GM19043 (cell line): Measurements from ENCODE around the gene MYBPC1.
A peak's percentile ranks its signal among the peaks of the same experiment; 100 is the strongest.

ENCODE experiments used
- ATAC-seq: cut with Tn5 transposase; IDR thresholded peaks from one replicate; pipeline ENCODE4 v1.9.1; 2021; ENCODE audit warnings: low read depth; ENCODE audit not compliant: unreplicated experiment

The MYBPC1 gene

DNA sequence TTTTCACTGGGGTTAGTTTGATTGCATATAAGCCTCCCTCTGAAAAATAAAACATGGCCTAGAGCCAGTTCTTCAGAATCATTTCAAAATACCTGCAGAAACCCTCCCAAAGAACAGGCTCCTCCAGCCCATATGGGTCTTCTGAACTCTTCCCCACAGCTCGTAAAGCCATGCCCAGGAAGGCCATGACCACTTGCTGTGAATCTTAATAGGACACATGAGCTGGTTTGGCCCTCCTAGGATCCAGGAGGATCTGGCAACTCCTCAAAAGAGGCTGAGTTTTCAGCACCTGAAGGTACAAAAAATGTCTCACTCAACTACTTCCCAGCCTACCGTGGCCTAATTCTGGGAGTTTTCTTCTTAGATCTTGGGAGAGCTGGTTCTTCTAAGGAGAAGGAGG, 2.4 kb downstream of the MYBPC1 start:
- ATAC-seq = no peak

GRCh38 chr12:101598483-101598882, 3.7 kb downstream of the MYBPC1 start:
- no peak for ATAC-seq

- ATAC-seq = no peak
Observed at GRCh38 chr12:101599311-101599710, 4.5 kb downstream of the MYBPC1 start.

DNA sequence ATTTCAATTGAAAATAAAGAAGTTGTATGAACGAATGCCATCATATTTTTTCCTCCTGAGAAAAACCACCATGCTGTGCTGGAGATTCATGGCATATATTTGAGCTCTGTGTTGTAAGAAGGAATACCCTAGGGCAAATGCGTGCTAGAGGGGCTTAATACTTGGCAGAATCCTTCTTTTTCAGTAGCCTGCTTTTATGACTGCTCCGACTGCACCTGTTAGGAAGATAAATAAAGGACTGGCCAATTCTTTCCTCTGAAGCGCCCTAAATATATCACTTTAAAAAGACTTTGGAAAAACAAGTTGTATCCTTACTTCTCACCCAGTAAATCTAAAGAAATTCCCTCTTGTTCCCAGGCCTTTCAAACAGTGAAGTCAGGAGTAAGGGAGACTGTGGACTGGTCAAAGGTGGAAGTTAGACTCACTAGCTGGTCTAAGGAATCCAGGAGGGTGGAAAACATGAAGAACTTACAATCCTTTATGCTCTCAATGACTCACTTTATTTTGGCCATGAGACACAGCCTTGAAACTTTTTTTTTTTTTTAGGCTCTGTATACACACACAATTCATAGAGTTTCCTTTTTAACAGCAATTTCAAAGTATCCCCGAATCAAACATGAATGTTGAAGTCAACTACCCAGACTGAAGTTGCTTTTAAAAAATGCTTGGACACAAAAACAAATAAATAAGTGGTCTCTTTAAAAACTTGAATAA, 5.2 kb downstream of the MYBPC1 start:
- no peak for ATAC-seq

DNA sequence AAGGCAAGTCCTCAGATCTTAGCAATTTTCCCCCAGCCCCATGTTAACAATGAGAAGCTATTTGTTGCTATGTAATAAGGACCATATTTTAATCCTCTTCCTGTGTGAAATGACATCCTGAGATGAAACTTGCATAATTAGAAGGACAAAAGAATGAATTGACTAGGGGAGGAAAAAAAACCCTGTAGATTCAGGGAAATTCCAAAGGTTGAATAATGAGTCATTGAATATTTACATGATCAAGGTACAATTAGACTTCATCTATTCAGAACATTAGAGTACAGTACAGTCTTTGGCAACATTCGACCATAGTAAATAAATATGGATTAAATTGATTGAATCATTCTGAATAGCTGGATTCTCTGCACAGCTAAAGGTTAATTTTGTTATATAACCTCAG, 9.4 kb downstream of the MYBPC1 start:
- ATAC-seq = no peak

DNA sequence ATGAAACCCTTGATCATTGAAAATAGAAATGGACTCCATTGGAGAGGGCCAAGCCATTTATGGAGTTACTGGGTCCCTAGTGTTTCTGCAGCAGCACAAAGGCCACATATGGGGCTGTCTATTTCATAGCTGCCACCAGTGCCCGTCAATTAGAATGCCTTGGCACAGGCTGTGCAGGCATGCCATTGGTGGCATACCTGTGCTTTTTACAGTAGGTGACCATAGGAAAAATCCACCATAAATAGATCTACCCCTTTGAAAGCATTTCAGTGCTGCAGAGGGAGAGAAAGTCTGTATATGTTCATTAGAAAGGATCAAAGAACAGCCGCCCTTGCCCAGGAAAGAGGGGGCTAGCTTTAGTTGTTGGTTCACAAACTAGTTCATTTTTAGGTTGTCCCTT, 13.1 kb downstream of the MYBPC1 start:
- no peak for ATAC-seq

- ATAC-seq = no peak
Observed at GRCh38 chr12:101608301-101609133, 13.7 kb downstream of the MYBPC1 start.

DNA sequence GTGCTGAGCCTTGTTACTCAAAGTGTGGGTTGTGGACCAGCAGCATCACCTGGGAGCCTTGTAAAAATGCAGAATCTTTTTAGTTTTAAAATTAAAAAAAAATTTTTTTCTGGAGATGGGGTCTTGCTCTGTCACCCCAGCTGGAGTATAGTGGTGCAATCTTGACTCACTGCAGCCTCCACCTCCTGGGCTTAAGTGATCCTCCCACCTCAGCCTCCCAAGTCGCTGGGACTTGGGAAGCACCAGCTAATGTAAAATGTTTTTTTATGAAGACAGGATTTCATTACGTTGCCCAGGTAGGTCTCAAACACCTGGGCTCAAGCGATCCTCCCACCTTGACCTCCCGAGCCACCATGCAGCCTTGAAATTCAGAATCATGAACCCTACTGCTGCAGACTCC, 14.4 kb downstream of the MYBPC1 start:
- no peak for ATAC-seq

DNA sequence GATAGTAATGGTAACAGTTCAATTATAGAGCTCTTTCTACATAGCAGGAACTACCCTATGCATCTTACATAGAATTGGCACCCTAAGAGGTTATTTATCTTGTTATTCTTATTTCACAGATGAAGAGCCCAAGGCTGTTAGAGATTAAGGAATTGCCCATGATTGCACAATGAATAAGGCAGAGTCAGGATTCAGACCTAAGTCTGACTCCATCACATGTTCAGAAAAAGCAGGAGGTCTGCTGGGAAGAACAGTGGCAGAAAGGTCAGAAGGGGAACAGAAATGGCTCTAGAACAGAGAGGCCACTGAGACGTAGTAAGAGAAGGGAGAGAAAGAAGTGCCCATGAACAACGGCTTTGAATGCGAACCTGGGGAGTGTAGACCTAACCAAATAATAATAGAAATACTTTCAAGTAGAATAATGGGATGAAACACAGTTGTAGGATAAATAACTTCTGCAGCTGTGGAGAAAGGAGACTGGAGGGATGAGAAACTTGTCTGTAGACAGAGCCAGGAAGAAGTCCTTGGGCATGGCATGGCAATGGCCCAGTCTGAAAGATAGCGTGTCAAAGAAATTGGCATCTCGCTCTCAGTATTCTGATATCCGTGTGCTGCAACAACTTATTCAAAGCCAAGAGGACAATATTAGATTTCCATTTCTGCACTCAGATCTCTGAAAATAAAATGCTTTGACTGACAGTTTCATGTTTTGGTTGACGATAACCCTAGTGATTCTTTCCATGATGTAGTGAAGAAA, 17.6 kb downstream of the MYBPC1 start:
- ATAC-seq = no peak

- no peak for ATAC-seq
Observed at GRCh38 chr12:101616027-101616494, 21.3 kb downstream of the MYBPC1 start.

DNA sequence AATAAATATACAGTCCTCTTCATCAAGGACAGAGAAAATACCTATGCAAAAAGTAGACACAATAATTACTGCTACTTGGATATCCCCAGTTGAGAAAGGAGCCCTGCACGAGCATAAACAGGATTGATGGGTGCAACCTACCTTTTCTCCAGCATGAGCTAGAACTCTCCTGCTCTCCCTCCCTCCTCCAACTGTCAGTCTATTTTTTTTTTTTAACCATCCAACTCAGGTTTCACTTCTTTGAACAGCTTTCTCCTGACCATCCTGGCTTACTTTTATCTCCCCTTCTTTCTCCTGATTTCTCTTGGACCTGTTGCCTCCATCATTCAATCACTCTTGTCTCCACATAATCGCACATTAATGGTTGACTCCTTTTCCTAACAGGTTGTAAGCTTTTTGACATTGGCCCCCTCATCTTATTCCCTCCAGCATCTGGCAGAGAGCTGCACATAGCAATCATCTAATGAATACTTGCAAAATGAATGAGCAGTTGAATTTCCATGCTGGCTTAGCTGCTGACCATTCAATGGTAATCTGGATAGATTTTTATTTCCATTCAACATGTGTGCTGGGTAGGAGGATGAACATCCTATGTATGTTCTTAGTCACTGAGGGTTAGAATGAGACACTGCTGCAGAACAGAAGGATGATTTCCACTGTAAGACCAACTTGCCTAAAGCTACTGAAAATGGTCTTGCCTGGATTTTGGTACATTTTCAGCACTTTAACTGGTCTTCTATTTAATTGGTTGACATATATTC, 24.4 kb downstream of the MYBPC1 start:
- ATAC-seq = no peak

DNA sequence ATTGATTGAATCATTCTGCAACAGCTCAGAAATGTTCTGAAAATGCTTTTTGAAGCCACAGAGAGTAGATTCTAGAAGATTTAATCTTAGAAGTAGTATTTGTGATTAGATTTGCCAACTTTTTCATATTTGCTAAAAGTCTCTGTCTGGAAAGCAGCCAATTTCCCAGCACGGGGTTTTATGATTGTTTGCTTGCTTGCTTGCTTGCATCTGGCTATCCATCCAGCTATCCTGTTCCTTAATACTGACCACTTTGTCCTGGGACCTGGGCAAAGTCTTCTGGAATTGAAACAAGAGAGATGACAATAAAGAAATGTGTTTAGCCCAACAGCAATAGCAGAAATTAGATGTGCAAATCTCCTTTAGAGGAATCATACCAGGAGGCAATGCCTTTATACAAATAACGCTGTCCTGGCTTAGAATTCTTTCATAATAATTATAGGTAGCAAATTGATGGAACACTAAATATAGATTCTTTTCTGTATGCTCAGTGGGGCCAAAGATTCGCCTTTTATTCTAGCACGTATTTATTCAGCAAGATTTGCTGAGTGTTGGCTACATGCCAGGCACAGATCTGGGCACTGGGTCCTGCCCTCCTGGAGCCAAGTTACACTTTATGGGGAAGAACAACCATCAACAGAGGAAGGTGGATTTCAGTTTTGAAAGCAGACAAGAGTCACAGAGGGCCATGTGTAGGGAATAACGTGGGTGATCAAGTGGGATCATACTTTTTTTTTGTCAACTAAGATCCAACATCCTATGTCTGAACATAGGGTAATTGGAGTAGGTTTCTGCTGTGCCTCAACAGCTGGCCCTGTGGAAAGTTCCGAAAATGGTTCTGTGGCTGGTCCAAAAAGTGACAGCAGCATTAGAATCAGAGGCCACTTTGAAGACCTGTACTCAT, 25.3 kb downstream of the MYBPC1 start:
- no peak for ATAC-seq

DNA sequence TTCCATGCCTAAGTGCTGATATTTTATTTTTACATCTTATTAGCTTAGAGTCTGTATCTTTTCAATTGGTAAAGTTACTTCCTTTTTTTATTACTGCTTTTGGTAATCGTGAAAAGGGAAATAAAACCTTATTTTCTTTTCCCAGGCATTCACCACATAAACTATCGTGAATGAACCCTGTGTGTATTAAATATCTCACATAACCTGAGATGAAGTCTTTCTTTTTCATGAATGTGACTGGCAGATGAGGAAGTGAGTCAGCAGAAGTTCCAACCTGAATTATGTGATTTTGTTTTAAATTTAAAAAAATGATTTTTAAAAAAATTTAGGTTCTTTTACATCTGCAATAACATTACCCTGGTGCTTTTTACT, 26.0 kb downstream of the MYBPC1 start:
- no peak for ATAC-seq

DNA sequence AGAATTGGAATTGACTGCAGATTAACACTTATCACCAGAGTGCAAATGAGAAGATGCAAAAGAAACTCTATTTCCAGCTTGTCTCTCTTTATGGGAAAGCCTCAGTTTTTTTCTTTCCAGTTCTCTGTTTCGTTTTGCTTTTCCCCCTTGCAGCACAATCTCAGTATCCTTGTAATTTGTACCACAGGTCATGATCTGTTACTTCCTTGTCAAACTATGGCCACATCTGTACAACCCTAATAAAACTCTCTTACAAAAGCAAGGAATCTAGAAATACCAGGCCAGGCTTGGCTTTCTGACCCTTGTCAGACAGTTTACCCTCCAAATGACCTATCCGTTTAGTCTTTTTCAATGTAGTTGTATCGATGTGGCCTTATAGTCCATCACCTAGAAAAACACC, 33.9 kb downstream of the MYBPC1 start:
- no peak for ATAC-seq

- peak; percentile 95 for ATAC-seq
Observed at GRCh38 chr12:101634724-101635123, 40.0 kb downstream of the MYBPC1 start.

- no peak for ATAC-seq
Observed at GRCh38 chr12:101637936-101638335, 43.2 kb downstream of the MYBPC1 start.

DNA sequence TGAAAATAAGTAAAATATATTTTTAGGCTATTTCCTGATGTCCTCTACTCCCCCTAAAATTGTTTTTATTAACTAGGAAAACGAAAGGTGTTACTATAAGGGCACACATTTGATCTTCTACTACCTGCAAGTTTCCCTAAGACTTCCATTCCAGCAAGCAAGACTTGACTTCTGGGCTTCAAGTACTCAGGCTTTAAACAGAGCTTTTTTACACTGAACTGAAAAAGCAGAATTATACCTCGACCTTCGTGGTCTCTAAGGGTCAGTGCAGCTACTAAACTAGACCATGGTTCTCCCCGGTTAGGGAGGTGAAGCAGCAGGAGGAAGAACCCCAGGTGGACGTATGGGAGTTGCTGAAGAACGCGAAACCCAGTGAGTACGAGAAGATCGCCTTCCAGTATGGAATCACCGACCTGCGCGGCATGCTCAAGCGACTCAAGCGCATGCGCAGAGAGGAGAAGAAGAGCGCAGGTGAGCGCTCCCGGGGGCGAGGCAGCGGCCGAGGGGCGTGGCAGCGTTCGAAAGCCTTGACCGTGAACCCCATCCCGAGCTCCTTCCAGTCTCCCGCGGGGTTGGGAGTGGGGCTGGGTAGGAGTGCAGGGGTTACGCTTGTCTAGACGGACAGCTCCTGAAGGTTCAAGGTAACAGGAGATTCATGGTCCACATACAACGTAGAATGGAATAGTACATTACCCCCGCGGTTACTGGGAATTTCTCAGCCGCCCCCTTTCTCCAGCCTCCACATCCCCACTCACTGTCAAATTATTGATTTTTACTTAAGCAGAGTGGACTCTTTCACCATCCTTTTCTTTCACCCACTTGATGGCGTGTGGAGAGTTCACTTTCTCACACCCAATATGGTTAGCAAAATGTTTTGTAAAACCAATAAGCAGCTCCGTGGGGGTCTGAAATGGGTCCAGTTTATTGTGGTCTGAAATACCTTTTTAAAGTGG, 47.6 kb downstream of the MYBPC1 start:
- ATAC-seq = no peak

DNA sequence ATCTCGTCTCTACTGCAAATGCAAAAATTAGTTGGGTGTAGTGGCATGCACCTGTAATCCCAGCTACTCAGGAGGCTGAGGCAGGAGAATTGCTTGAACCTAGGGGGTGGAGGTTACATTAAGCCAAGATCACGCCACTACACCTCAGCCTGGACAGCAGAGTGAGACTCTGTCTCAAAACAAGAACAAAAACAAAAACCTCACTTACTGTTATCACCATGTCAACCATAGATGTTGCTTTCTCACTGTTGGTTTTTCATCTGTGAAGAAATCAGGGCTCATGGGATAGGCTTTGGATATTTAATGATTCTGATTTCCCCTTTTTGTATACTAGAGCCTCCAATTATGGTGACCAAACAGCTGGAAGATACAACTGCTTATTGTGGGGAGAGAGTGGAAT, 52.9 kb downstream of the MYBPC1 start:
- ATAC-seq = no peak
